Measurements from ENCODE around the gene BHLHE40. TPM values are rescaled to one million over a fixed set of nuclear protein-coding genes. Genes with fewer than 3 reads are reported as not detected.

BHLHE40 gene
- polyA plus RNA-seq, 4 donors, result 21.8 to 32.5 (median 26.5) TPM

DNA sequence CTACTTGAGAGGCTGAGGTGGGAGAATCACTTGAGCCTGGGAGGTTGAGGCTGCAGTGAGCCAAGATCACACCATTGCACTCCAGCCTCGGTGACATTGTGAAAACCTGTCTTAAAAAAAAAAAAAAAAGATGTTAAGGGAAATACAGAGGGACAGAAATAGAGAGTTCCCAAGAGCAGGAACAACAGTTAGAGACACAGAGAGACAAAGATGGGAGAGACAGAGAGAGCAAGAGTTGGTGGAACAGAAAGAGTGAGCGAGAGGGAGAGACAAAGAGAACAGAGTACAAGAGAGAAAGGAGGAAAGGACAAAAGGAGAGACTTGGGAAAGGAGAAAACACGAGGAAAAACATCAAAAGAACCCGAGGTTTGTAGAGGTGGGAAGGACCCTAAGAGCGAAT is 35.8 kb downstream of the BHLHE40 start:
- no peak for DNase-seq (ENCODE audit: low read depth in 4 of 4, low spot score in 2 of 4)

DNA sequence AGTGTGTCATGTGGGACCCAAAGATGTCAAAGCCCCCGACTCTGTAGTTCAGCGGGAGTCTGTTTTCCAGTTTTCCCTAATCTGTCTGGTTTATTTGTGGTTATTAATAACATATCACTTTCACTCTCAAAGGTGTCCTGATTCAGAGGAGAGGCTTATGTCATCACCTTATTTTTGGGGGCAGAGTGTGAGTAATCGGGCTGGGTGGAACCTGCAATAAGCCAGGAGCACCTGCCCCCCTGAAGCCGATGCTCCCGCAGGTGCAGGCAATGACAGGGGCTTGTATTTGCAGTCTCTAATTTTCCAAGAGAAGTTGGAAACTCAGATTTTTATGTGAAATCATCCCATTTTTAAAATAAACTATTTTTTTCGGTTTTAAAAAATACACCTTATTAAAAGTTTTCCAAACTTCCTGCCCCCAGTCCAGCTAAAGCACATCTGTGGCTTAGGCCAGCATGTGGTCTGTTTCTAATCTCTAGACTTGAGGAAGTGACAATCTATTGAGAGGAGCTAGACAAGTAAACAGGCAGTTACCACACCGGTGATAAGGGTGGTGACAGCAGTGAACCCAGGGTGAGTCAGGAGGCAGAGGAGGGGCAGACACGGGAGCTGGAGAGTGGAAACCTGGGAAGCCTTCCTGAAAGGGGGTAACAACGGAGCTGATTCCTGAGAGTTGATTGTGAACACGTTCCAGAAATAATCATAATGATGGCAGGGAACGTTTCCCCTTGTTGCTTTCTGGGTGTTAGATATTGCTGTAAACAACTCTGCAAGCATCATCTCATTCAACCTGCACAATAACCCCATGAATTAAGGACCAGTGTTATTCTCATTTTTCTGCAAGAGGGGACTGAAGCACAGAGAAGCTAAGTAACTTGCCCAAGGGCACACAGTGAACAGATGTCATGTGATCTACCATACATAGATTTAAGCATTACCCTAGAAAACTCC is 37.2 kb downstream of the BHLHE40 start:
- DNase-seq (ENCODE audit: low read depth in 4 of 4, low spot score in 2 of 4), result no peak

DNA sequence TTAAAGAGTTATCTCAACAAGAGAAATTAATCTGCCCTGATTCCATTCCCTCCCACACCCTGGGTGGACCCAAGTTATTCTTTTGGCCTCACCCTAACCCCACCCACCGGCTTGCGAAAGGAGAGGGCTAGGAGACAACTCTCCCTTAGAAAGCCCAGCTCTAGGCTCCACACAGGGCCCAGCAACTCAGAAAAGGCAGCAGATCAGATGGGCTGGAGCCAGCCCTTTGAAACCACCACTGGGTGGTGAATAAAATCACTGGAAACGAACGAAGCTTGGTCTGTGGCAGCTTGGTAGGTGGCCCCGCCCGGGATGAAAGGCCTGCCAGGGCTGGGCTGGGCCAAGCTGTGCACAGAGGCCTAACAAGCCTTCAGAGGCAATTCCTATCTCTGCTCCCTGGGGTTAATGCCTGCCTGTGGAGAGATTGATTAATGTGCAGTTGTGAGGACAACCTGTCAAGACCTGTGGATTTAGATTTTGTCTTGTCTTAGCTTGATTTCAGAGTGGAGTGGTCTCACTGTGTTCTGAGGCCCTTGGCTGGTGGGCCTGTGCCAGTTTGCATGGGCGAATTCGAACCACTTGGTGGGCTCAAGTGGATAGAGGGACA is 38.8 kb downstream of the BHLHE40 start:
- no peak for DNase-seq (ENCODE audit: low read depth in 4 of 4, low spot score in 2 of 4)

DNA sequence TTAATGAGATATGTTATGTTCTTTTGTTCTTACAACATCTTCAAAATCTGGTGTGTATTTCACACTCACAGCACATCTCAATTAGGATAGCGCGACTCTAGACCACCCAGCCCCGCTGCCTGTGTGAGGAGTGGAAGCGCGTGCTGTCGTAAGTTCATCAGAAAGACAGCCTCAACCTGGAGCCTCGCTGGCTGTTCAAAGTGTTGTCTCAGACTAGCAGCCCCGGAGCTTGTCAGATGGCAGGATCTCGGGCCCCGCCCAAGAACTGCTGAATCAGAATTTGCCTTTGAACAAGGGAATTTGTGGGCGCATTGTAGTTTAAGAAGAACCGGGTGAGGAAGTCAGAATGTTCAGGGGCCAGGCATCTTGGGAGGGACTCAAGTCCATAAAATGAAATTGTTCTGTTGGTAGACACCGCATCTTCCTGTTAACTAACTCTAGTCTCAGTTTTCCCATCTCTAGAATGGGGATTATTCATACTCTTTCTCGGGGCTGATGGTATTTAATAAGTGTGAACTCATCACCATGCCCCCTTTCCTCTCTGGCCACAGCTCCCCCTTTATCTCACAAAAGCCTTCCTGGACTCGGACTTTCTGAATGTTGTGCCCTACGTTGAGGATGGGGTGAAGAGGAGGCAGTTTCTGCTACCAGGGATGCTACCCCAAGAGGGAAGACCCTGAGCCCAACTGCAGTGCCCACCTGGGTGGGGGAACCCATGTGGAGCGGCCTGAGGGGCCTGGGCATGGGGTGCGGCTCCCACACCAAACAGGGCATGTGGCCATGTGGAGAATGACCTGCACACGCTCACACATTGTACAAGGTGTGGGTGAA is 40.4 kb downstream of the BHLHE40 start:
- DNase-seq (ENCODE audit: low read depth in 4 of 4, low spot score in 2 of 4), result no peak

DNA sequence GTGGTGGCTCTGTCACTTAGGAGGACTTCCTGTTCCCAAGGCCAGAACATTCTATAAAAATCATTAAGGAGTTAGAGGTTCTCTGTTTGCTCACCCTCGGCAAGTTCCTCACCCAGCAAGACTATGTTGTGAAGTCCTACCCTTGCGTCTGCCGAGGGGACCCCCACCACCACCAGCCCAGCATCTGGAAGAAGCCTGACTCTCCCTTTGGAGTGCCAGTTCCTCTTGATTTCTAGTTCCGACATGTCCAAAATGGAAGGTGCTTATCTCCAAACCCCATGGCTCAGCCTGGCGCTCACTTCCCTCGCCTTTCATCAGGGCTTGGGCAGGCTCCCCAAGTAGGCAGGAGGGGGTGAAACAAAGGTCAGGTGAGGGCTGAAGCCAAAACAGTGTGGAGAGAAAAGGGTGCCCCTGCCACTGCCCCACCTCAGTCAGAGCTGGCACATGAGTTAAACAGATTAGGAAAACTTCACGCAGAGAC is 41.0 kb downstream of the BHLHE40 start:
- DNase-seq (ENCODE audit: low read depth in 4 of 4, low spot score in 2 of 4), result no peak

DNA sequence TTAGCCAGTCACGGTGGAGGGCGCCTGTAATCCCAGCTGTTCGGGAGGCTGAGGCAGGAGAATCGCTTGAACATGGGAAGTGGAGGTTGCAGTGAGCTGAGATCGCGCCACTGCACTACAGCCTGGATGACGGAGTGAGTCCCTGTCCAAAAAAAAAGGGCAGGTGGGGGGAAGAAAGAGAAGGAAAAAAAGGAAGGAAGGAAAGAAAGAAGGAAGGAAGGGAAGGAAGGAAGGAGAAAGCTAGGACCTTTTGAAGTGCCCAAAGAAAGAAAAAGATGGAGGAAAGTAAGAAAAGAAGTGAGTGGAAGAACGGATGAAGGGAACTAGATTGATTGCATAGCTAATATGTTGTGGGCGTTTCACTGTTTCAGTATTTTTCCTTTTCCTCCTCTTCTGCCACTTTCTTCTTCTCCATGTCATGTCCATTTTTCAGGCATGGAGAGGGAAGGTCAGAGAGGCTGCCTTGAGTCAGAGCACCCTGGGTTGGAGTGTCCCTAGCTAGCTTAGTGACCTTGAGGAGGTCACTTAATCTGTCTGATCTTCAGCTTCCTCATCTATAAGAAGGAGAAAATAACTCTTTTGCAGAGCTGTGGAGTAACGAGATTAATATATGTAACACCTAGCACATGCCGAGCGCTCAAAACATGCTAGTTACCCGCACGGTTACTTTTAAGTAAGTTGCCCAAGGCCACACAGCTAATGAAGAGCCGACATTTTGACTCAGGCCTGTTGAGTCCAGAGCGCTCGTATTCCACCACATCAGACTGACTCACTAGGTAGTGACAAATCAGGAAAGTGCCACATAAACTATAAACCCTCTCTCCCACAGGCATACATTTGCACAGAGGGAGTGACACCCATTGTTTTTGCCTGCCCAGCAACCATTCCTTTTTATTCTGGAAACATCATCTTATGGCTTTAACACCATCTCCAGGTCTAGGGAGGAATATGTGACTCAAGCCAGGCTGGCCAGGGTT is 42.2 kb downstream of the BHLHE40 start:
- no peak for DNase-seq (ENCODE audit: low read depth in 4 of 4, low spot score in 2 of 4)

DNA sequence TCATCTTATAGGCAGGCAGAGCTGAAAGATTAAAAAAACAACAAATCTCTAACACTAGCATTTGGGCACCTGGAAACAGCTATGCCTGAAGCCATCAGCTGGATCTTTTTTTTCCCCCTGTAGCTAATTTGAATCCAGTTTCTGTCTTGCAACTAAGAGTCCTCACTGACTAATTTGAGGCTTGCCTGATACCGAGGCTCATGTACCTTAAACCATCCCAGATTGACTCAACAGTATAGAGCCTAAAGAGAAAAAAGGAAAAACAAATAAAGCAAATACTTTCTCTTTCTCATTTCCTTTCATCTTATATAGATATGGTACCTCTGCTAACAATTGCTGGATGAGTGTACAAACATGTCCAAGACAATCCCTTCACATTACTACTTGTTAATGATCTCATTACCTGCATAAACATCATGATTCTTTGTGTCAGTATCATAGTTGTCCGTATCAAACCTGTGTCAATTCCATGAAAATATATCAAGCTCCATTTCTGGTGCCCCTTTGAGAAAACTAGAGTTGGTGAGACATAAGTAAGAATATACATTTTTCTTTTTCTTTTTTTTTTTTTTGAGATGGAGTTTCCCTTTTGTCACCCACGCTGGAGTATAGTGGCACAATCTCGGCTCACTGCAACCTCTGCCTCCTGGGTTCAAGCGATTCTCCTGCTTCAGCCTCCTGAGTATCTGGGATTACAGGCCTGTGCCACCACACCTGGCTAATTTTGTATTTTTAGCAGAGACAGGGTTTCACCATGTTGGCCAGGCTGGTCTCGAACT is 43.1 kb downstream of the BHLHE40 start:
- no peak for DNase-seq (ENCODE audit: low read depth in 4 of 4, low spot score in 2 of 4)

DNA sequence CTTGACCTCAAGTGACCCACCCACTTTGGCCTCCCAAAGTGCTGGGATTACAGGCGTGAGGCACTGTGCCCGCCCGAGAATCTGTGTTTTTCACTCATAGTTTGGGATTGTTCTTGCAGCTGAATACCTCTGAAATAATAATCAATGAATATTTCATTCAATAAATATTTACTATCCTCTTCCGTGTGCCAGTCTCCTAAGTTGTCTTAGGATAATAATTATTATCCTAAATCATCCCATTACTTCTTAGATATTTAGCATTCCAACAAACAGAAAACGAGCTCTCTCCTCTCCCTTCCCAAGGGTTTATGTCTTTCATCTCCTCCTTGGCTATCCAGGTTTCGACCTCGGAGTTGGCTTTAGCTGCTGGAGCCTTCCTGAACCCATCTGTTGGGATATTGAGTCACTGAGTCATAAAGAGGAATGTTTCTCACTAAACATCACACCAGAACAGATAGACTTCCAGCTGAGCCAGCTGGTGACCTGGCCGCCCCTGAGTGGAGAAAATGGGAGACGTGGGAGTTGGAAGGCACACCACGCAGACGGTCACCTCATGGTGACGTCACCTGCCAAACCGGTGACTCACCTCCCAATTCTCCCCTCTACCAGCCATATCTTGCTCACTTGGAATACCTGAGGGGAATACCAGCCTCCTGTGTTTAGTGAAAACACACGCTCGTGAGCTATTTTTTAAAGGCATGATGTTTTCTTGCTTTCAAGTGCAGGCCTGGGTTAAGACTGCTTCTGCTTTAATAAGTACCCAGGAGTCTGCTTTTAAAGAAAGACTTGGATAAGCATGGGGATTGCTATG is 43.9 kb downstream of the BHLHE40 start:
- DNase-seq (ENCODE audit: low read depth in 4 of 4, low spot score in 2 of 4), result no peak

DNA sequence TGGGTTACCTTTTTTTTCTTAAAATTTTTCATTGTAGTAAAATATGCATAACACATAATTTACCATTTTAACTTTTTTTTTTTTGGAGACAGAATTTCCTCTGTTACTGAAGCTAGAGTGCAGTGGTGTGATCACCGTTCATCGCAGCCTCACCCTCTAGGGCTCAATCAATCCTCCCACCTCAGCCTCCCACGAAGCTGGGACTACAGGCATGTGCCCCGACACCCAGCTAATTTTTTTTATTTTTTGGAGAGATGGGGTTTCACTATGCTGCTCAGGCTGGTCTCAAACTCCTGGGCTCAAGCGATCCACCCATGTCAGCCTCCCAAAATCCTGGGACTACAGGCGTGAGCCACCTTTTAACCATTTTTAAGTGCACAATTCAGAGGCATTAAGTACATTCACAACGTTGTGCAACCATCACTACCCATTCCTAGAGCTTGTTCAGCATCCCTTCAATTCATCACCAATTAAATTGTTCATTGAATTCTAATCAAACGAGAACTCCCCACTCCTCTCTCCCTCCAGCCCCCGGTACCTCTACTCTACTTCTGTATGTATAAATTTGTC is 44.6 kb downstream of the BHLHE40 start:
- no peak for DNase-seq (ENCODE audit: low read depth in 4 of 4, low spot score in 2 of 4)

DNA sequence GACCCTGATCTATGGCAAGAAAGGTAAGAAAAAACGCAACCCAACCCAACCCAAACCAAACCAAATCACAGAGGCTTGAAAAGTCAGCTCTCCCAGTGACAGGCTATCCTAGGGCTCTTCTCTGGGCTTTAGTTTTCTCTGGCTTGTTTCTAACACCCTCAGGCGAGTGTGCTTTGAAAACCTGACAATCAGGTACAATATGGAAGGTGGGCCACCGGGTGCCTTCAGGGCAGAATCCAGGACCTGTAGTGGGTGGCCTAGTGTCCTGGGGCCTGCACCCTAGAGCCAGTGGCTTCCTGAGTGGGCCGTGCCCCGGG is 46.8 kb downstream of the BHLHE40 start:
- no peak for DNase-seq (ENCODE audit: low read depth in 4 of 4, low spot score in 2 of 4)

DNA sequence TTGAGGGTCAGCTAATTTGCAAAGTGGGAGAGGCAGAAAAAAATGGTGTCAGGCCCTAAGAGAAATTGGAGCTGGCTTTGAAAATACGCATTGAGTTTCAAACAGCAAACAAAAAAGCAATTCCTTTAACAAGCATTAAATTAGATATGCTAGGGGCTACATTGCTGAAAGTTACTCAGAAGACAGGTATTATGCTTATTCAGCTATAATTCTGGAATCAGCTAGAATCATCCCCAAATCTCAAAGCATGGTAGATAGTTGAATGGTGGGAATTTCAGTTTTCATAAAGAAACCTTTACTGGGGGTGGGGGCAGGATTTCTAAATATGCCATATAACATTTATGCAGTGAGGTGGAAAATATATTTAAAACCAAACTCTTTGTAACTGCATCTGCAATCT is 50.5 kb downstream of the BHLHE40 start:
- DNase-seq (ENCODE audit: low read depth in 4 of 4, low spot score in 2 of 4), result no peak

DNA sequence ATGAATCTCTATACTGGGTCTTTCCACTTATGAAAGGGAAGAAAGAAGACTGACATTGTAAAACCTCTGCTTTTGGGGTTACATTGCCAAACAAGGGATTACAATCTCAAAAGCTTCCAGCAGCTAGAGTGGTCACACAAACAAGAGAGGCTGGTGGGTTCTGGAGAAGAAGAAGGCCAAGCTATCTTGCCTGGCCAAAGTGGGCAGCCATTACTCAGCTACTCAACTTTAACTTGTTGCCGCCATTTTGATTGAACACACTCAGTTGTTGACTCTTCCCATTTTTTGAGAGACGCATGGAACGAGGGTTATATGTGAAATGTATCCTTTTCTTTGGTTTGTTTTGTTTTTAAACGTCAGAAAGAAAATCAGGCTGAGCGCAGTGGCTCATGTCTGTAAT is 50.9 kb downstream of the BHLHE40 start:
- no peak for DNase-seq (ENCODE audit: low read depth in 4 of 4, low spot score in 2 of 4)

DNA sequence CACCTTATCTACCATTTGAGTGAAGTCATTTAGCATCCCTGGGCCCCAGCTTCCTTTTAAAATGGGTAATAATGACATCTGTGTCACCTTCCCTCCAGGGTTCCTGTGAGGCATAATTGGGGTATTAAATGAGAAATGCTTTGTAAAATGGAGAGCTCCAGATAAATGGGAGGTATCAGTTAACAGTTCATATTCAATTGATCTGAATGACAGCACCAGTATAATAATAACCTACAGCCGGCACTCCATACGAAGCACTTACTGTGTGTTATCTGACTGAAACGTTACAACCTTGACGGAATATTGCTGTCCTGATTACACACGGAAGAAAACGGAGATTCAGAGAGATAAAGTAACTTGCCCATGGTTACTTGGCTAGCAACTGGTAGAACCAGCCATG is 53.6 kb downstream of the BHLHE40 start:
- DNase-seq (ENCODE audit: low read depth in 4 of 4, low spot score in 2 of 4), result no peak

Other genes starting within 250 kb of the BHLHE40 start
- gene ARL8B, start 142.9 kb downstream of the BHLHE40 start, polyA plus RNA-seq (ENCODE audit: insufficient read length in 4 of 4), result 10 to 100 TPM; 65.8 to 76.4 (median 73.1) TPM
- gene EDEM1, start 208.3 kb downstream of the BHLHE40 start, polyA plus RNA-seq (ENCODE audit: insufficient read length in 4 of 4), result 10 to 100 TPM; 15.2 to 24.0 (median 18.8) TPM